ENCODE data around the gene SPRYD3.

GRCh38 chr12:53073881-53074280, 5.3 kb downstream of the SPRYD3 start:
- no peak for TF ChIP-seq EZH2phosphoT487 (IDR thresholded peaks at IDR 0.05; ENCODE audit: low read depth)
- no peak for TF ChIP-seq CTCF (IDR thresholded peaks at IDR 0.05; ENCODE audit: low read depth, low read length)
